HG03060 (cell line): ENCODE results near the gene SCARB1.
A peak's percentile ranks its signal among the peaks of the same experiment; 100 is the strongest.
"Not testable (repeated sequence)": the region's sequence is repeated elsewhere in the genome, so short reads cannot be mapped to it uniquely, and the experiment has no call there.

ENCODE experiments used
- ATAC-seq: cut with Tn5 transposase; IDR thresholded peaks from one replicate; pipeline ENCODE4 v1.9.1; 2021; ENCODE audit warnings: low read depth, moderate number of reproducible peaks; ENCODE audit not compliant: unreplicated experiment

Gene SCARB1

GRCh38 chr12:124884587-124885438 is 21.1 kb upstream of the SCARB1 start:
- peak; percentile 49 for ATAC-seq

GRCh38 chr12:124883263-124884130 is 19.8 kb upstream of the SCARB1 start:
- no peak for ATAC-seq

- ATAC-seq: no peak
These were observed 17.5 kb upstream of the SCARB1 start for GRCh38 chr12:124881123-124881522.

- not testable (repeated sequence) for ATAC-seq
These were observed 16.7 kb upstream of the SCARB1 start for GRCh38 chr12:124880335-124880734.

GRCh38 chr12:124878795-124879516 is 15.3 kb upstream of the SCARB1 start:
- ATAC-seq: no peak

- no peak for ATAC-seq
These were observed 13.8 kb upstream of the SCARB1 start for GRCh38 chr12:124877423-124877822.

GRCh38 chr12:124876171-124876570 is 12.5 kb upstream of the SCARB1 start:
- no peak for ATAC-seq

GRCh38 chr12:124875803-124876132 is 12.1 kb upstream of the SCARB1 start:
- ATAC-seq: no peak

- no peak for ATAC-seq
These were observed 11.5 kb upstream of the SCARB1 start for GRCh38 chr12:124874988-124875802.

GRCh38 chr12:124874188-124874587 is 10.5 kb upstream of the SCARB1 start:
- ATAC-seq: no peak

- ATAC-seq: no peak
These were observed 8.5 kb upstream of the SCARB1 start for GRCh38 chr12:124872068-124872719.

GRCh38 chr12:124871297-124871696 is 7.6 kb upstream of the SCARB1 start:
- no peak for ATAC-seq

- ATAC-seq: no peak
These were observed 6.9 kb upstream of the SCARB1 start for GRCh38 chr12:124870515-124870914.

- ATAC-seq: no peak
These were observed 5.5 kb upstream of the SCARB1 start for GRCh38 chr12:124869059-124869665.

- no peak for ATAC-seq
These were observed 4.8 kb upstream of the SCARB1 start for GRCh38 chr12:124868252-124869058.

- no peak for ATAC-seq
These were observed 3.8 kb upstream of the SCARB1 start for GRCh38 chr12:124867401-124867930.

- no peak for ATAC-seq
These were observed 3.3 kb upstream of the SCARB1 start for GRCh38 chr12:124866883-124867400.
